BJ (cell line): ENCODE measurements around the gene SLC27A5. TPM values are rescaled to one million over a fixed set of nuclear protein-coding genes. Genes with fewer than 3 reads are reported as not detected.

Experiments
- CTCF ChIA-PET: fragments of 350-600 bp; formaldehyde crosslinking; extraction: SDS; loops from one replicate; lab custom pipeline; 2021; ENCODE audit warnings: antibody characterized with exemption, inconsistent platforms; lab: Yijun Ruan, JAX
- POLR2A ChIA-PET: fragments of 300-600 bp; sonication (Branson Sonifier 250); formaldehyde crosslinking; extraction: SDS; loops from one replicate; lab custom pipeline; 2021; ENCODE audit warnings: antibody characterized with exemption; lab: Charles Lee
- DNase-seq: peaks from one replicate; pipeline ENCODE4 v3.0.0-alpha.2; 2011; ENCODE audit warnings: low read depth
- H3K27me3 ChIP-seq: 2 replicates; pipeline ENCODE4 v1.6.0; 2011; ENCODE audit warnings: low read length; ENCODE audit not compliant: control insufficient read depth, insufficient read depth
- H3K36me3 ChIP-seq: 2 replicates; pipeline ENCODE4 v1.5.1; 2011; ENCODE audit warnings: low read length; ENCODE audit not compliant: control insufficient read depth, insufficient read depth
- H3K4me3 ChIP-seq: 2 replicates; pipeline ENCODE4 v1.5.1; 2011; ENCODE audit warnings: low read depth, mild to moderate bottlenecking, control low read depth, low read length
- polyA plus RNA-seq: library from polyadenylated mRNA; depleted of rRNA; stranded (reverse); fragments of >200 nt; gene quantifications from 2 replicates; pipeline ENCODE4 v1.2.3, GENCODE V29; 2011
- TF ChIP-seq, protein P1 (sequence below): IDR thresholded peaks from 2 replicates; pipeline ENCODE4 v1.5.1; 2011; ENCODE audit warnings: low read depth, mild to moderate bottlenecking, control low read depth, inconsistent platforms, low read length, moderate library complexity; ENCODE audit not compliant: insufficient read depth

Gene SLC27A5
- polyA plus RNA-seq, 1 experiment: 13.1 TPM

DNA sequence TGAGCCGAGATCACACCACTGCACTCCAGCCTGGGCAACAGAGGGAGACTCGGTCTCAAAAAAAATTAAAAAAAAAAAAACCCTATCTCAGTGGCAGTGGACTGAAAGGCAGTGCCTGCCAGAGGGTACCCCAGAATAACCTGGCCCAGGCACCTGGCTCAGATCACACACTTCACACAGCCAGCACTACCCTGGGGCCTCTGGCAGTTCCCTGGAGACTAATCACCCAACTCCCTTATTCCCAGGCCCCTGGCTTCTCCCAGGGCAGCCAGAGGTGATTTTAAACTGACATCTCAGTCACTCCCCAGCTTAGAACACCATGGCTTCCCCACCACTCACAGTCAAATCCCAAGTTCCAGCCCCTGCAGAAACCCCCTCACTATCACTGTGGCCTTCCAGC is 3.5 kb upstream of the SLC27A5 start:
- no peak for DNase-seq
- peaks cover 9% of the 10 kb centered on the region for H3K36me3 ChIP-seq
- no peaks in the 10 kb centered on the region for H3K27me3 ChIP-seq
- ChIA-PET POLR2A (no interaction called here), CTCF (interaction anchor here (2.3 kb wide), 1 partner anchor 66 kb away, joined by 11 read pairs; no protein-coding TSS in a partner anchor)
- TF ChIP-seq, protein P1, sequence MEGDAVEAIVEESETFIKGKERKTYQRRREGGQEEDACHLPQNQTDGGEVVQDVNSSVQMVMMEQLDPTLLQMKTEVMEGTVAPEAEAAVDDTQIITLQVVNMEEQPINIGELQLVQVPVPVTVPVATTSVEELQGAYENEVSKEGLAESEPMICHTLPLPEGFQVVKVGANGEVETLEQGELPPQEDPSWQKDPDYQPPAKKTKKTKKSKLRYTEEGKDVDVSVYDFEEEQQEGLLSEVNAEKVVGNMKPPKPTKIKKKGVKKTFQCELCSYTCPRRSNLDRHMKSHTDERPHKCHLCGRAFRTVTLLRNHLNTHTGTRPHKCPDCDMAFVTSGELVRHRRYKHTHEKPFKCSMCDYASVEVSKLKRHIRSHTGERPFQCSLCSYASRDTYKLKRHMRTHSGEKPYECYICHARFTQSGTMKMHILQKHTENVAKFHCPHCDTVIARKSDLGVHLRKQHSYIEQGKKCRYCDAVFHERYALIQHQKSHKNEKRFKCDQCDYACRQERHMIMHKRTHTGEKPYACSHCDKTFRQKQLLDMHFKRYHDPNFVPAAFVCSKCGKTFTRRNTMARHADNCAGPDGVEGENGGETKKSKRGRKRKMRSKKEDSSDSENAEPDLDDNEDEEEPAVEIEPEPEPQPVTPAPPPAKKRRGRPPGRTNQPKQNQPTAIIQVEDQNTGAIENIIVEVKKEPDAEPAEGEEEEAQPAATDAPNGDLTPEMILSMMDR: no peak
- H3K4me3 ChIP-seq: no peak overlapping the region

DNA sequence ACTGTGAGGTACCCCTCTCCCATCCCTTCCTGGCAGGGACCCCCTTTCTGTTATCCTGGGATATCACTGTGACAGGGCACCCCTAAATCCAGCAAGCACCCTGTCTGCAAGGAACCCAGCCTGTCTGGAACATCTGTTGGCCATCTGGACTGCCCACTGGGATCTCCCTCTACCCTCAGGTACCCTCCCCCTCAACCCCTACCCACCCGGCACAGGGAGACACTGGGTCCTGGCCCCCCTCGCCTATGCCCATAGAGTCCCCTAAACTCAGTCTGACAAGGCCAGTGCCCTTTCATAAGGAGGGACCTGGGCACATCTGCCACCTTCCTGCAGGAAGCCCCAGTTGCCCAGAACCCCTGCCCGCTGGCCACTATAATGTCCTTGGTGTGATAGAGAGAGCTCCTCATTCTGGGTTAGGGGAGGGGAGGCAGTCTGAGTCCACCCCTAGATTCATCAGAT is 2.8 kb upstream of the SLC27A5 start:
- DNase-seq: no peak
- ChIA-PET CTCF (interaction anchor here (0.6 to 2.3 kb wide), 6 partner anchors 10 to 70 kb away, joined by 3 to 11 read pairs (median 4); partner anchors contain the start of gene TRIM28), POLR2A (no interaction called here)
- H3K27me3 ChIP-seq: no peaks in the 10 kb centered on the region
- TF ChIP-seq, protein P1: no peak
- H3K4me3 ChIP-seq: peak overlapping the region; percentile 39
- peaks cover 9% of the 10 kb centered on the region for H3K36me3 ChIP-seq

DNA sequence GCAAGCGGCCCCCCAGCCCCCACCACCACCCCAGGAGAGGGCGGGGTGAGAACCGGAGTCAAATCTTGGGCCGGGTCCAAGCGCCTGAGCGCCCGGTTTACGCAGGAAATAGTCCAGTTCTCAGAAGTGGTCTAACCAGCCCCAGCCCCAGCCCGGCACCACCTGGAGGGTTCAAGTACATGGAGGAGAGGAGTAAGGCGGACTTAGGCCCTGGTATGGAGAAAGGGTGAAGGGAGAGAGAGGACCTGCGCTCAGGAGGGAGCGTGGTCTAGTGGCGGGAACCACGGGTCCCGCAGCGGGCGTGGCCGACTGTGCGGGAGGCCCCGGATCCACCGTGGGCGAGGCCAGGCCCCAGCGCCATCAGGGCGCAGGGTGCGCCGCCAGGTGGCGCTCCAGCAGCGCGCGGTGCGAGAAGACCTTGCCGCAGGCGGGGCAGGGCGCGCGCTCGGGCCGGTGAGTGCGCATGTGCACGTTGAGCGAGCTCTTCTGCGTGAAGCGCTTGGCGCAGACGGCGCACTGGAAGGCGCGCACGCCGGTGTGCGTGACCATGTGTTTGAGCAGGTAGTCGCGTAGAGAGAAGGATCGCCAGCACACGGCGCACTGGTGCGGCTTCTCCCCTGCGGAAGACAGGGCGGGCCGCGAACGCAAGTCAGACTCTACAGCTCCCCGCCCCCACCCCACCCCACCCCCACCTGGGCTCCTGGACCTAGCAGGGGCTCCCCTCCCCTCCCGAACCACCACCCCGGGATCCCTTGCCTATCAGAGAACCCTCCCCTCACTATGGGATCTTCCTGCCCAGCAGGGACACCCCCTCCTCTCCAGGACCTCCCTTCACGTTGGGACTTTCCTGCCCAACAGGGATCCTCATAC is 2.1 kb upstream of the SLC27A5 start:
- peak overlapping the region; percentile 39 for H3K4me3 ChIP-seq
- H3K36me3 ChIP-seq: peaks cover 9% of the 10 kb centered on the region
- TF ChIP-seq, protein P1: peak; percentile 46
- POLR2A ChIA-PET: no interaction called here
- DNase-seq: peak; percentile 26
- CTCF ChIA-PET: interaction anchor here (0.6 to 2.3 kb wide), 7 partner anchors 10 to 71 kb away, joined by 3 to 11 read pairs (median 4); partner anchors contain the start of gene TRIM28
- no peaks in the 10 kb centered on the region for H3K27me3 ChIP-seq

GRCh38 chr19:58513213-58513693 is 1.5 kb upstream of the SLC27A5 start:
- ChIA-PET POLR2A (no interaction called here), CTCF (interaction anchor here (1.0 to 2.3 kb wide), 6 partner anchors 9 to 71 kb away, joined by 3 to 11 read pairs (median 4); partner anchors contain the start of gene TRIM28)
- peaks cover 9% of the 10 kb centered on the region for H3K36me3 ChIP-seq
- no peak overlapping the region for H3K4me3 ChIP-seq
- DNase-seq: no peak
- TF ChIP-seq, protein P1: no peak
- H3K27me3 ChIP-seq: no peaks in the 10 kb centered on the region

GRCh38 chr19:58510084-58510862 is 1.5 kb downstream of the SLC27A5 start:
- H3K27me3 ChIP-seq: no peaks in the 10 kb centered on the region
- ChIA-PET POLR2A (no interaction called here), CTCF (interaction anchor here (0.7 to 1.2 kb wide), 2 partner anchors 9 to 71 kb away, joined by 3 to 4 read pairs; no protein-coding TSS in a partner anchor)
- no peak for DNase-seq
- TF ChIP-seq, protein P1: no peak
- no peak overlapping the region for H3K4me3 ChIP-seq
- no peaks in the 10 kb centered on the region for H3K36me3 ChIP-seq
